HEK293 (cell line): Measurements from ENCODE around the gene TMC4.

Source experiments
- CTCF ChIA-PET: fragments of 350-600 bp; formaldehyde crosslinking; extraction: SDS; loops from one replicate; lab custom pipeline; 2021; ENCODE audit warnings: antibody characterized with exemption; lab: Yijun Ruan, JAX
- POLR2A ChIA-PET: fragments of 300-600 bp; formaldehyde crosslinking; extraction: SDS; loops from one replicate; lab custom pipeline; 2020; ENCODE audit warnings: antibody characterized with exemption, inconsistent platforms; lab: Yijun Ruan, JAX
- H3K27ac ChIP-seq: fragments of 200-500 bp; sonication (Bioruptor generic); 2 replicates; pipeline ENCODE4 v1.5.1; 2014; ENCODE audit warnings: low read depth, low read length, control low read depth, inconsistent platforms; ENCODE audit errors: extremely low read depth
- H3K36me3 ChIP-seq, 2 experiments: fragments of 200-500 bp in 1 of 2; sonication (Bioruptor generic) in 1 of 2; 1 replicate in 1 of 2; 2 replicates in 1 of 2; pipeline ENCODE4 v1.5.1; 2014 to 2017; ENCODE audit warnings: inconsistent platforms in 2 of 2, low read length in 2 of 2; ENCODE audit not compliant: control insufficient read depth in 2 of 2, insufficient read depth in 1 of 2
- H3K4me1 ChIP-seq: fragments of 200-500 bp; sonication (Bioruptor generic); 2 replicates; pipeline ENCODE4 v1.5.1; 2014; ENCODE audit warnings: mild to moderate bottlenecking, low read length, inconsistent platforms; ENCODE audit not compliant: control insufficient read depth, insufficient read depth
- H3K4me3 ChIP-seq: 2 replicates; pipeline ENCODE4 v1.5.1; 2011; ENCODE audit warnings: low read depth, mild to moderate bottlenecking, control low read depth, low read length, moderate library complexity
- H3K9me3 ChIP-seq: fragments of 200-500 bp; sonication (Bioruptor generic); 2 replicates; pipeline ENCODE4 v1.5.1; 2014; ENCODE audit warnings: low read depth, low read length, inconsistent platforms; ENCODE audit not compliant: control insufficient read depth, insufficient read depth
- GLIS1 ChIP-seq: fragments of 450-650 bp; formaldehyde crosslinking; IDR thresholded peaks from 2 replicates; pipeline ENCODE4 v1.5.1; 2016; ENCODE audit warnings: missing biosample characterization, missing genetic modification characterization
- SALL2 ChIP-seq: fragments of 450-650 bp; formaldehyde crosslinking; IDR thresholded peaks from 2 replicates; pipeline ENCODE4 v1.5.0; 2017; ENCODE audit warnings: missing biosample characterization, mild to moderate bottlenecking, missing genetic modification characterization, borderline replicate concordance
- SCRT2 ChIP-seq: fragments of 450-650 bp; formaldehyde crosslinking; IDR thresholded peaks from 2 replicates; pipeline ENCODE4 v1.5.1; 2016; ENCODE audit warnings: missing biosample characterization, missing genetic modification characterization
- SP7 ChIP-seq: fragments of 450-650 bp; formaldehyde crosslinking; IDR thresholded peaks from 2 replicates; pipeline ENCODE4 v1.5.1; 2016; ENCODE audit warnings: missing biosample characterization, missing genetic modification characterization
- ZBTB17 ChIP-seq: fragments of 450-650 bp; formaldehyde crosslinking; IDR thresholded peaks from 2 replicates; pipeline ENCODE4 v1.5.1; 2016; ENCODE audit warnings: missing biosample characterization, missing genetic modification characterization
- ZNF266 ChIP-seq: fragments of 450-650 bp; formaldehyde crosslinking; IDR thresholded peaks from 2 replicates; pipeline ENCODE4 v1.5.1; 2016; ENCODE audit warnings: missing biosample characterization, missing genetic modification characterization, low read depth
- ZNF292 ChIP-seq: fragments of 450-650 bp; formaldehyde crosslinking; IDR thresholded peaks from 2 replicates; pipeline ENCODE4 v1.5.1; 2016; ENCODE audit warnings: low read depth, missing biosample characterization, missing genetic modification characterization, borderline replicate concordance
- ZNF423 ChIP-seq: fragments of 450-650 bp; formaldehyde crosslinking; IDR thresholded peaks from 2 replicates; pipeline ENCODE4 v1.5.1; 2016; ENCODE audit warnings: missing biosample characterization, missing genetic modification characterization
- ZNF473 ChIP-seq: fragments of 450-650 bp; formaldehyde crosslinking; IDR thresholded peaks from 2 replicates; pipeline ENCODE4 v1.5.1; 2017; ENCODE audit warnings: missing biosample characterization, missing genetic modification characterization
- ZNF544 ChIP-seq: fragments of 450-650 bp; formaldehyde crosslinking; IDR thresholded peaks from 2 replicates; pipeline ENCODE4 v1.5.0; 2017; ENCODE audit warnings: missing biosample characterization, missing genetic modification characterization
- ZNF624 ChIP-seq: fragments of 450-650 bp; formaldehyde crosslinking; IDR thresholded peaks from 2 replicates; pipeline ENCODE4 v1.5.1; 2017; ENCODE audit warnings: missing biosample characterization, missing genetic modification characterization
- ZNF776 ChIP-seq: fragments of 450-650 bp; formaldehyde crosslinking; IDR thresholded peaks from 2 replicates; pipeline ENCODE4 v1.5.0; 2017; ENCODE audit warnings: missing biosample characterization, missing genetic modification characterization, borderline replicate concordance
- TF ChIP-seq, protein P1 (sequence below): fragments of 450-650 bp; formaldehyde crosslinking; IDR thresholded peaks from 2 replicates; pipeline ENCODE4 v1.5.1; 2016; ENCODE audit warnings: missing biosample characterization, missing genetic modification characterization

The TMC4 gene

DNA sequence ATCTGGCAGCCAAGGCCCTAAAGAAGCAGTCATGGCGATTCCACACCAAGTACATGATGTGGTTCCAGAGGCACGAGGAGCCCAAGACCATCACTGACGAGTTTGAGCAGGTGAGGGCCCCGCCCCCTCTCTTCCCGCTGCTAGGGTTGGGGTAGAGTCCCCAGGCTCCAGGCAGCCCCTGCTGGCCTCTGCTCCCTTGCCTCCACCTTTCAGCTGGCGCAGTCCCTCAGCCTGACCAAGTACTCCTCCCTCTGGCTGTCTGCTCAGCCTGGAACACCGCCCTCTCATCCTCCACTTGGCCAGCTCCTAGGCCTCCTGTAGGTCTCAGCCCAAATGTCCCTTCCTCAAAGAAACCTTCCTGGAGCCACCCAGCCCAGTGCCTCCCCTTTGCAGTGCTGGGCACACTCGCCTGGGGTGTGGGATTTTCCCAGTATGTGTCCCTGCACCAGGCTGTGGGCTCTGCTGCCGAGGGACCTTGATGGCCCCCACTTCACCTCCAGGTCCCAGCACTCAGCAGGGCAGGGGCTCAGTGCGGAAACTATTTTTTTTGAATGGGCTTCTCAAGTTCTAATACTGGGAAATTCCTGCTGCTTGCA lies 19.1 kb downstream of the TMC4 start:
- Histone ChIP-seq H3K4me1 (peaks cover 4% of the 10 kb centered on the region; the same call in 1 of the 2 replicates), H3K27ac (peak overlapping the region; percentile 2; the same call in 1 of the 2 replicates), H3K9me3 (no peaks in the 10 kb centered on the region), H3K4me3 (no peak overlapping the region), H3K36me3 (peaks cover 51 to 89% of the 10 kb centered on the region in 2 experiments)
- TF ChIP-seq ZNF473 (tag by site-specific recombination) (no peak), ZBTB17 (tag by site-specific recombination) (0 out of 2 replicates have a peak, but pooled peaks have one; percentile 17), SP7 (no peak)
- ChIA-PET CTCF (interaction anchor here (0.7 kb wide), 1 partner anchor 11 kb away, joined by 3 read pairs; no protein-coding TSS in a partner anchor), POLR2A (interaction anchor here (8.0 kb wide), 1 partner anchor 16 kb away, joined by 87 read pairs; the partner anchor contains the start of gene CNOT3)

DNA sequence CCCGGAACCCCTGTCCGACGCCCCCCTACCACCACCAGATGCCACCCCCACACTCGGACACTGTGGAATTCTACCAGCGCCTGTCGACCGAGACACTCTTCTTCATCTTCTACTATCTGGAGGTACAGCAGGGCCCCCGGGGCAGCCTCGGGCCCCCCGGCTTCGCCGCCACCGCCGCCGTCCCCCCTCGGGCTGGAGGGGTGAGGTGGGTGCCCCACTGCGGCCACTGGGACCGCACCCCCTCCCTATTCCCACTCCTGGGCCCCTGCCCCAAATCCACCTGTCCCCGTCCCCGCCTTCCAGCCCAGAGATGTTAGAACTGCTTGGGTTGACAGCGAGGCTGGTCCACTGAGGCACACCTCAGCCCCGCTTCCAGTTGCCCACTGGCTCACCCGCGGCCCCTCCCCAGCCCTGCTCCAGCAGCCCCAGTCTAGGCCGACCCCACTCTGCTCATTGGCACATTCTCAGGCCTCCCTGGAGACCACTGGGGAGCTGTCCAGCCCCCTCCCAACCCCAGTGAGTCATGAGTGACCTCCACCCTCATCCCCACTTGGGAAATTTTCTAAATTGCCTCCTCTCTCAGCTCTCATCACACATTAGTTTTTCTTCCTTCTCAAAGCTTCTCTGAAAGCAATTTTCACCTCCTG lies 20.0 kb downstream of the TMC4 start:
- TF ChIP-seq, protein P1, sequence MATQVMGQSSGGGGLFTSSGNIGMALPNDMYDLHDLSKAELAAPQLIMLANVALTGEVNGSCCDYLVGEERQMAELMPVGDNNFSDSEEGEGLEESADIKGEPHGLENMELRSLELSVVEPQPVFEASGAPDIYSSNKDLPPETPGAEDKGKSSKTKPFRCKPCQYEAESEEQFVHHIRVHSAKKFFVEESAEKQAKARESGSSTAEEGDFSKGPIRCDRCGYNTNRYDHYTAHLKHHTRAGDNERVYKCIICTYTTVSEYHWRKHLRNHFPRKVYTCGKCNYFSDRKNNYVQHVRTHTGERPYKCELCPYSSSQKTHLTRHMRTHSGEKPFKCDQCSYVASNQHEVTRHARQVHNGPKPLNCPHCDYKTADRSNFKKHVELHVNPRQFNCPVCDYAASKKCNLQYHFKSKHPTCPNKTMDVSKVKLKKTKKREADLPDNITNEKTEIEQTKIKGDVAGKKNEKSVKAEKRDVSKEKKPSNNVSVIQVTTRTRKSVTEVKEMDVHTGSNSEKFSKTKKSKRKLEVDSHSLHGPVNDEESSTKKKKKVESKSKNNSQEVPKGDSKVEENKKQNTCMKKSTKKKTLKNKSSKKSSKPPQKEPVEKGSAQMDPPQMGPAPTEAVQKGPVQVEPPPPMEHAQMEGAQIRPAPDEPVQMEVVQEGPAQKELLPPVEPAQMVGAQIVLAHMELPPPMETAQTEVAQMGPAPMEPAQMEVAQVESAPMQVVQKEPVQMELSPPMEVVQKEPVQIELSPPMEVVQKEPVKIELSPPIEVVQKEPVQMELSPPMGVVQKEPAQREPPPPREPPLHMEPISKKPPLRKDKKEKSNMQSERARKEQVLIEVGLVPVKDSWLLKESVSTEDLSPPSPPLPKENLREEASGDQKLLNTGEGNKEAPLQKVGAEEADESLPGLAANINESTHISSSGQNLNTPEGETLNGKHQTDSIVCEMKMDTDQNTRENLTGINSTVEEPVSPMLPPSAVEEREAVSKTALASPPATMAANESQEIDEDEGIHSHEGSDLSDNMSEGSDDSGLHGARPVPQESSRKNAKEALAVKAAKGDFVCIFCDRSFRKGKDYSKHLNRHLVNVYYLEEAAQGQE, result peak; percentile 70
- TF ChIP-seq ZNF473 (tag by site-specific recombination) (no peak), GLIS1 (tag by site-specific recombination) (0 out of 2 replicates have a peak, but pooled peaks have one; percentile 11), ZNF776 (tag by site-specific recombination) (no peak)
- ChIA-PET CTCF (no interaction called here), POLR2A (interaction anchor here (8.0 kb wide), 1 partner anchor 15 kb away, joined by 87 read pairs; the partner anchor contains the start of gene CNOT3)
- Histone ChIP-seq H3K36me3 (peaks cover 52 to 95% of the 10 kb centered on the region in 2 experiments), H3K27ac (no peak overlapping the region), H3K9me3 (no peaks in the 10 kb centered on the region), H3K4me1 (no peaks in the 10 kb centered on the region), H3K4me3 (no peak overlapping the region)

DNA sequence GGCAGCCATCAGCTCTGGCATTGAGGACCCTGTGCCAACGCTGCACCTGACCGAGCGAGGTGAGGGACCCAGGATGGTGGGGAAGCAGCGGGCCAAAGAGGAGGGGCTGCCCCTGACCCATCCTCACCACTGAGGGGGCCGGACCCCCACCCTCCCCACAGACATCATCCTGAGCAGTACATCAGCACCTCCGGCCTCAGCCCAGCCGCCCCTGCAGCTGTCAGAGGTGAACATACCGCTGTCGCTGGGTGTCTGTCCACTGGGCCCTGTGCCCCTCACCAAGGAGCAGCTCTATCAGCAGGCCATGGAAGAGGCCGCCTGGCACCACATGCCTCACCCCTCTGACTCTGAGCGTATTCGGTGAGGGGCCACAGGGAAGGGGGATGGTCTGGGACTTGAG lies 20.7 kb downstream of the TMC4 start:
- no peak overlapping the region for H3K4me3 ChIP-seq
- TF ChIP-seq ZNF624 (tag by site-specific recombination), result no peak
- no peak for TF ChIP-seq ZNF544 (tag by site-specific recombination)
- TF ChIP-seq ZNF292 (tag by site-specific recombination), result no peak
- TF ChIP-seq ZNF266 (tag by site-specific recombination), result no peak
- TF ChIP-seq ZNF423 (tag by site-specific recombination), result no peak
- TF ChIP-seq SCRT2 (tag by site-specific recombination), result no peak
- no peak for TF ChIP-seq SALL2 (tag by site-specific recombination)
- TF ChIP-seq, all 188 proteins: peak for 0
- H3K9me3 ChIP-seq, result no peaks in the 10 kb centered on the region
- POLR2A ChIA-PET, result interaction anchor here (1.3 to 8.0 kb wide), 2 partner anchors 10 to 14 kb away, joined by 3 to 87 read pairs; partner anchors contain the start of gene CNOT3
- CTCF ChIA-PET, result no interaction called here
- H3K36me3 ChIP-seq, result peaks cover 51 to 96% of the 10 kb centered on the region in 2 experiments
- 0 out of 2 replicates have a peak overlapping the region, but pooled peaks have one; percentile 9 for H3K27ac ChIP-seq
- no peaks in the 10 kb centered on the region for H3K4me1 ChIP-seq
